GM18951 (cell line): ENCODE data around the gene IRAK1BP1.
"Not testable (repeated sequence)": the region's sequence is repeated elsewhere in the genome, so short reads cannot be mapped to it uniquely, and the experiment has no call there.

Source experiments
- POLR2A ChIP-seq: IDR thresholded peaks from 4 replicates; pipeline ENCODE4 v1.6.1; 2011; ENCODE audit warnings: mild to moderate bottlenecking; ENCODE audit not compliant: insufficient read length, insufficient read depth; ENCODE audit errors: extremely low read depth
- in situ Hi-C: fragments of 300-500 bp; cut with MboI; formaldehyde crosslinking; loops from one replicate; pipeline ENCODE4 v1.12.0; 2022; ENCODE audit warnings: low sequenced_read_pairs, mixed read lengths, inconsistent platforms; ENCODE audit not compliant: unreplicated experiment

Gene IRAK1BP1

GRCh38 chr6:78861509-78861908 lies 5.8 kb upstream of the IRAK1BP1 start:
- in situ Hi-C loops, result no loop called here
- TF ChIP-seq POLR2A, result no peak

- TF ChIP-seq POLR2A, result no peak
- in situ Hi-C loops, result no loop called here
Measured at GRCh38 chr6:78863576-78863975, 3.8 kb upstream of the IRAK1BP1 start.

GRCh38 chr6:78864957-78865356 lies 2.4 kb upstream of the IRAK1BP1 start:
- in situ Hi-C loops, result no loop called here
- no peak for TF ChIP-seq POLR2A

- in situ Hi-C loops, result no loop called here
- TF ChIP-seq POLR2A, result no peak
Measured at GRCh38 chr6:78867020-78867369, 356 bp upstream of the IRAK1BP1 start.

GRCh38 chr6:78868116-78868515 lies 765 bp downstream of the IRAK1BP1 start:
- no peak for TF ChIP-seq POLR2A
- in situ Hi-C loops, result no loop called here

- no peak for TF ChIP-seq POLR2A
- in situ Hi-C loops, result no loop called here
Measured at GRCh38 chr6:78875505-78875904, 8.2 kb downstream of the IRAK1BP1 start.

GRCh38 chr6:78883651-78884050 lies 16.3 kb downstream of the IRAK1BP1 start:
- TF ChIP-seq POLR2A, result no peak
- in situ Hi-C loops, result no loop called here

- in situ Hi-C loops, result not testable (repeated sequence)
Measured at GRCh38 chr6:78889901-78890300, 22.6 kb downstream of the IRAK1BP1 start.

- in situ Hi-C loops, result no loop called here
Measured at GRCh38 chr6:78896227-78896626, 28.9 kb downstream of the IRAK1BP1 start.

GRCh38 chr6:78908621-78909020 lies 41.3 kb downstream of the IRAK1BP1 start:
- in situ Hi-C loops, result no loop called here
- TF ChIP-seq POLR2A, result no peak

More at GRCh38 chr6:78896227-78896626, 28.9 kb downstream of the IRAK1BP1 start:
- TF ChIP-seq POLR2A, result no peak

GRCh38 chr6:78909391-78909790 lies 42.0 kb downstream of the IRAK1BP1 start:
- TF ChIP-seq POLR2A, result no peak
- in situ Hi-C loops, result no loop called here

GRCh38 chr6:78910010-78910409 lies 42.7 kb downstream of the IRAK1BP1 start:
- TF ChIP-seq POLR2A, result no peak

GRCh38 chr6:78910591-78911171 lies 43.3 kb downstream of the IRAK1BP1 start:
- no peak for TF ChIP-seq POLR2A
- in situ Hi-C loops, result no loop called here

More at GRCh38 chr6:78910010-78910409, 42.7 kb downstream of the IRAK1BP1 start:
- in situ Hi-C loops, result no loop called here

- in situ Hi-C loops, result no loop called here
- TF ChIP-seq POLR2A, result no peak
Measured at GRCh38 chr6:78911218-78911940, 44.0 kb downstream of the IRAK1BP1 start.
